Hematopoietic multipotent progenitor cell treated with erythropoietin and hydrocortisone succinate and interleukin-3 and kit ligand, for 6 days (in vitro differentiated cells): ENCODE measurements around the gene HLF.

Source experiments
- DNase-seq: peaks from one replicate; pipeline ENCODE4 v3.0.0-alpha.2; 2015

HLF gene

GRCh38 chr17:55258578-55259135, 6.1 kb upstream of the HLF start:
- no peak for DNase-seq

GRCh38 chr17:55259684-55260111, 5.1 kb upstream of the HLF start:
- DNase-seq = no peak

GRCh38 chr17:55261311-55261710, 3.4 kb upstream of the HLF start:
- DNase-seq = no peak

GRCh38 chr17:55263569-55264277, 1.0 kb upstream of the HLF start:
- DNase-seq = peak; percentile 15

- no peak for DNase-seq
Measured at GRCh38 chr17:55264278-55264644, 499 bp upstream of the HLF start.

GRCh38 chr17:55265311-55266021, 706 bp downstream of the HLF start:
- DNase-seq = peak; percentile 13

- DNase-seq = no peak
Measured at GRCh38 chr17:55266051-55266957, 1.5 kb downstream of the HLF start.

- no peak for DNase-seq
Measured at GRCh38 chr17:55266958-55267688, 2.4 kb downstream of the HLF start.

- DNase-seq = no peak
Measured at GRCh38 chr17:55267777-55268648, 3.3 kb downstream of the HLF start.

- DNase-seq = no peak
Measured at GRCh38 chr17:55268649-55269480, 4.1 kb downstream of the HLF start.

- DNase-seq = no peak
Measured at GRCh38 chr17:55269894-55270293, 5.1 kb downstream of the HLF start.

GRCh38 chr17:55271223-55271571, 6.4 kb downstream of the HLF start:
- no peak for DNase-seq

GRCh38 chr17:55271958-55272710, 7.4 kb downstream of the HLF start:
- no peak for DNase-seq

- DNase-seq = no peak
Measured at GRCh38 chr17:55272711-55273578, 8.2 kb downstream of the HLF start.

GRCh38 chr17:55273579-55274354, 9.0 kb downstream of the HLF start:
- no peak for DNase-seq

- no peak for DNase-seq
Measured at GRCh38 chr17:55274355-55275255, 9.8 kb downstream of the HLF start.
